ENCODE results near the gene NKAIN1. TPM values are rescaled to one million over a fixed set of nuclear protein-coding genes. Genes with fewer than 3 reads are reported as not detected.
"Not testable (repeated sequence)": the region's sequence is repeated elsewhere in the genome, so short reads cannot be mapped to it uniquely, and the experiment has no call there.

The NKAIN1 gene
- total and polyA plus RNA-seq, 2 donors (not counting 1 experiment from before 2014, with no cell fraction given): not detected

DNA sequence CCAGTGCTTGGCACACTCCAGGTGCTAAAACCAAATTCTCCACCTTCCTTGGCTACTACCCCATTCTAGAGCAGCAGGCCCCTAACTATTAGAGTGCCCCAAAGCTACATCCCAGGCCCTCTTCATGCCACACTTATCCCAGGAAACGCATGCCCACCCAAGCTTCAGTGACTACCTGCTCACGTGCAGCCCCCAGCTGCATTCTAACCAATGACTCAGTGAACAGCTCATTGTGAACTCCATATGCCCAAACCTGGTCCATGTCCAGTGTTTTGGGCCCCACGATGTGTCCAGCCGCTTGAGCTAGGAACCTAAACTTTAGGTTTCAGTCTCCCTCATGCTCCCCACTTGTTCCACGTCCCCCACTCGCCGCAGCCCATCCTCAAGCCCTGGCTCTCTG is 41.5 kb downstream of the NKAIN1 start:
- Mint-ChIP-seq H3K27ac (no peak overlapping the region), H3K4me3 (no peak overlapping the region), H3K9me3 (ENCODE audit: insufficient read depth) (no peaks in the 10 kb centered on the region), H3K27me3 (peaks cover 6% of the 10 kb centered on the region), H3K4me1 (no peaks in the 10 kb centered on the region)
- CTCF ChIA-PET: no interaction called here
- H3K9ac ChIP-seq (ENCODE audit: low read length): no peak overlapping the region
- no peaks in the 10 kb centered on the region for H4K20me1 ChIP-seq (ENCODE audit: control insufficient read depth, insufficient read depth, low read length, poor library complexity, severe bottlenecking)
- POLR2A ChIA-PET: no interaction called here
- no peak for DNase-seq
- no peak overlapping the region for H2AFZ ChIP-seq (ENCODE audit: insufficient read depth, low read depth, low read length, poor library complexity, severe bottlenecking)
- no peak overlapping the region for H3K4me2 ChIP-seq (replicated peaks; ENCODE audit: low read depth, low read length, poor library complexity, severe bottlenecking)
- ATAC-seq (ENCODE audit: low read depth): no peak
- no peaks in the 10 kb centered on the region for H3K4me1 ChIP-seq (ENCODE audit: control insufficient read depth in 2 of 2, insufficient read depth in 2 of 2, low read length in 2 of 2)
- no peaks in the 10 kb centered on the region for H3K27me3 ChIP-seq (replicated peaks in 1 of 4; ENCODE audit: control extremely low read depth in 1 of 4, control insufficient read depth in 3 of 4, insufficient read depth in 4 of 4, low read length in 3 of 4)
- no peak overlapping the region for H3K27ac ChIP-seq (ENCODE audit: low read length in 2 of 2)
- no peaks in the 10 kb centered on the region for H3K9me3 ChIP-seq (ENCODE audit: control extremely low read depth in 1 of 3, control insufficient read depth in 2 of 3, insufficient read depth in 1 of 3, low read length in 2 of 3)
- 96% methylated on average over 7 of the region's 7 CpGs for WGBS (ENCODE audit: insufficient coverage)
- TF ChIP-seq EZH2 (IDR thresholded peaks at IDR 0.05; ENCODE audit: borderline replicate concordance, insufficient read depth, low read depth, low read length, poor library complexity, severe bottlenecking): no peak
- TF ChIP-seq, protein P1, sequence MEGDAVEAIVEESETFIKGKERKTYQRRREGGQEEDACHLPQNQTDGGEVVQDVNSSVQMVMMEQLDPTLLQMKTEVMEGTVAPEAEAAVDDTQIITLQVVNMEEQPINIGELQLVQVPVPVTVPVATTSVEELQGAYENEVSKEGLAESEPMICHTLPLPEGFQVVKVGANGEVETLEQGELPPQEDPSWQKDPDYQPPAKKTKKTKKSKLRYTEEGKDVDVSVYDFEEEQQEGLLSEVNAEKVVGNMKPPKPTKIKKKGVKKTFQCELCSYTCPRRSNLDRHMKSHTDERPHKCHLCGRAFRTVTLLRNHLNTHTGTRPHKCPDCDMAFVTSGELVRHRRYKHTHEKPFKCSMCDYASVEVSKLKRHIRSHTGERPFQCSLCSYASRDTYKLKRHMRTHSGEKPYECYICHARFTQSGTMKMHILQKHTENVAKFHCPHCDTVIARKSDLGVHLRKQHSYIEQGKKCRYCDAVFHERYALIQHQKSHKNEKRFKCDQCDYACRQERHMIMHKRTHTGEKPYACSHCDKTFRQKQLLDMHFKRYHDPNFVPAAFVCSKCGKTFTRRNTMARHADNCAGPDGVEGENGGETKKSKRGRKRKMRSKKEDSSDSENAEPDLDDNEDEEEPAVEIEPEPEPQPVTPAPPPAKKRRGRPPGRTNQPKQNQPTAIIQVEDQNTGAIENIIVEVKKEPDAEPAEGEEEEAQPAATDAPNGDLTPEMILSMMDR (IDR thresholded peaks at IDR 0.05): no peak
- H3K4me3 ChIP-seq (ENCODE audit: control extremely low read depth in 1 of 5, extremely low read depth in 1 of 5, insufficient read depth in 1 of 5, low read depth in 2 of 5, low read length in 4 of 5): no peak overlapping the region
- H3K79me2 ChIP-seq (ENCODE audit: control insufficient read depth, insufficient read depth, low read length): no peaks in the 10 kb centered on the region
- no peaks in the 10 kb centered on the region for H3K36me3 ChIP-seq (replicated peaks in 1 of 2; ENCODE audit: control extremely low read depth in 1 of 2, control insufficient read depth in 1 of 2, extremely low read depth in 1 of 2, insufficient read depth in 2 of 2, low read length in 1 of 2)
- intact Hi-C loops (cut with micrococcal nuclease): no loop called here

DNA sequence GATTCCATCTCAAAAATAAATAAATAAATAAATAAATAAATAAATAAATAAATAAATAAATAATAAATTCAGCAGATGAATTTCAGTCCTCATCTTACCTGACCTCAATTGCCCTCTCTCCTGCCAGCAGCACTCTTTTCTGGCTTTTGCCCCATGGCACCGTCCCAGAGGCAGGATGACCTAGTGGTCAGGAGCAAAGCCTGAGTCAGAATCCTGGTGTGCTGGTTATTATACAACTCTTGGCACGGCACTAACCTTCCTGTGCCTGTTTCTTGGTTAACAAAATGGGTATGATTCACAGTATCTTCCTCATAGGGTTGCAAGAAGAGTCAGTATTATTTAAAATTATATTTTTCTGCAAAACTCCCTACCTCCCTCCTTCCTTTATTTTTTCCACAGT is 43.0 kb downstream of the NKAIN1 start:
- Histone ChIP-seq H2AFZ (ENCODE audit: insufficient read depth, low read depth, low read length, poor library complexity, severe bottlenecking) (no peak overlapping the region), H3K27ac (ENCODE audit: low read length in 2 of 2) (no peak overlapping the region), H3K9ac (ENCODE audit: low read length) (no peak overlapping the region), H4K20me1 (ENCODE audit: control insufficient read depth, insufficient read depth, low read length, poor library complexity, severe bottlenecking) (no peaks in the 10 kb centered on the region), H3K79me2 (ENCODE audit: control insufficient read depth, insufficient read depth, low read length) (no peaks in the 10 kb centered on the region), H3K4me3 (ENCODE audit: control extremely low read depth in 1 of 5, extremely low read depth in 1 of 5, insufficient read depth in 1 of 5, low read depth in 2 of 5, low read length in 4 of 5) (no peak overlapping the region), H3K27me3 (replicated peaks in 1 of 4; ENCODE audit: control extremely low read depth in 1 of 4, control insufficient read depth in 3 of 4, insufficient read depth in 4 of 4, low read length in 3 of 4) (no peaks in the 10 kb centered on the region), H3K4me1 (ENCODE audit: control insufficient read depth in 2 of 2, insufficient read depth in 2 of 2, low read length in 2 of 2) (no peaks in the 10 kb centered on the region), H3K4me2 (replicated peaks; ENCODE audit: low read depth, low read length, poor library complexity, severe bottlenecking) (no peak overlapping the region), H3K36me3 (replicated peaks in 1 of 2; ENCODE audit: control extremely low read depth in 1 of 2, control insufficient read depth in 1 of 2, extremely low read depth in 1 of 2, insufficient read depth in 2 of 2, low read length in 1 of 2) (no peaks in the 10 kb centered on the region), H3K9me3 (ENCODE audit: control extremely low read depth in 1 of 3, control insufficient read depth in 2 of 3, insufficient read depth in 1 of 3, low read length in 2 of 3) (no peaks in the 10 kb centered on the region)
- TF ChIP-seq, protein P1 (IDR thresholded peaks at IDR 0.05): no peak
- no peak for TF ChIP-seq EZH2 (IDR thresholded peaks at IDR 0.05; ENCODE audit: borderline replicate concordance, insufficient read depth, low read depth, low read length, poor library complexity, severe bottlenecking)
- no peak overlapping the region for H3K4me3 Mint-ChIP-seq
- DNase-seq (no peak), ATAC-seq (ENCODE audit: low read depth) (no peak)
- no CpG with 5 or more reads among the region's 2 CpGs for WGBS (ENCODE audit: insufficient coverage)
- POLR2A ChIA-PET: no interaction called here
- H3K27ac Mint-ChIP-seq: no peak overlapping the region
- no peaks in the 10 kb centered on the region for H3K9me3 Mint-ChIP-seq (ENCODE audit: insufficient read depth)
- no peaks in the 10 kb centered on the region for H3K4me1 Mint-ChIP-seq
- peaks cover 6% of the 10 kb centered on the region for H3K27me3 Mint-ChIP-seq
- CTCF ChIA-PET: no interaction called here
- intact Hi-C loops (cut with micrococcal nuclease): no loop called here

DNA sequence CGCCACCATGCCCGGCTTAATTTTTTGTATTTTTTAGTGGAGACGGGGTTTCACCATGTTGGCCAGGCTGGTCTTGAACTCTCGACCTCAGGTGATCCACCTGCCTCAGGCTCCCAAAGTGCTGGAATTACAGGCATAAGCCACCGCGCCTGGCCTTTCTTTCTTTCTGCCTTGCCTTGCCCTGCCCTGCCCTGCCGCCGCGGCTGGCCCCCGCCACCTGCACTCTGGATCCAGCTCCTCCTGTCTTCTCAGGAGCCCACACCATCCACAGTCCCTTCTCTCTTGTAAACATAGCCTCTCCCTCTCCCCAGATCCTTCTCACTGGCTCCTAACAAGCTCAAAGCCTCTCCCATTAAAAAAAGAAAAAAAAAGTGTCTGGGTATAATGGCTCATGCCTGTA is 44.4 kb downstream of the NKAIN1 start:
- intact Hi-C loops (cut with micrococcal nuclease); H3K79me2 ChIP-seq (ENCODE audit: control insufficient read depth, insufficient read depth, low read length); H3K9me3 Mint-ChIP-seq (ENCODE audit: insufficient read depth); H3K4me2 ChIP-seq (replicated peaks; ENCODE audit: low read depth, low read length, poor library complexity, severe bottlenecking); H3K4me1 ChIP-seq (ENCODE audit: control insufficient read depth in 2 of 2, insufficient read depth in 2 of 2, low read length in 2 of 2); H3K4me3 Mint-ChIP-seq; H3K9me3 ChIP-seq (ENCODE audit: control extremely low read depth in 1 of 3, control insufficient read depth in 2 of 3, insufficient read depth in 1 of 3, low read length in 2 of 3); H3K27me3 Mint-ChIP-seq; DNase-seq; POLR2A ChIA-PET; H3K4me1 Mint-ChIP-seq; H3K4me3 ChIP-seq (ENCODE audit: control extremely low read depth in 1 of 5, extremely low read depth in 1 of 5, insufficient read depth in 1 of 5, low read depth in 2 of 5, low read length in 4 of 5); ATAC-seq (ENCODE audit: low read depth); H3K27me3 ChIP-seq (replicated peaks in 1 of 4; ENCODE audit: control extremely low read depth in 1 of 4, control insufficient read depth in 3 of 4, insufficient read depth in 4 of 4, low read length in 3 of 4); H3K27ac Mint-ChIP-seq; H3K27ac ChIP-seq (ENCODE audit: low read length in 2 of 2); H2AFZ ChIP-seq (ENCODE audit: insufficient read depth, low read depth, low read length, poor library complexity, severe bottlenecking); H3K9ac ChIP-seq (ENCODE audit: low read length); H3K36me3 ChIP-seq (replicated peaks in 1 of 2; ENCODE audit: control extremely low read depth in 1 of 2, control insufficient read depth in 1 of 2, extremely low read depth in 1 of 2, insufficient read depth in 2 of 2, low read length in 1 of 2); H4K20me1 ChIP-seq (ENCODE audit: control insufficient read depth, insufficient read depth, low read length, poor library complexity, severe bottlenecking): not testable (repeated sequence)
- CTCF ChIA-PET: interaction anchor here (0.7 to 1.0 kb wide), 2 partner anchors 12 to 1440 kb away, joined by 3 to 4 read pairs; no protein-coding TSS in a partner anchor
- WGBS (ENCODE audit: insufficient coverage): 92% methylated on average over 9 of the region's 10 CpGs
